WTC11 (cell line): ENCODE results near the gene RPL19. TPM values are rescaled to one million over a fixed set of nuclear protein-coding genes. Genes with fewer than 3 reads are reported as not detected.
A peak's percentile ranks its signal among the peaks of the same experiment; 100 is the strongest.

Experiments used
- ATAC-seq: fragments of 200-7000 bp; cut with Tn5 transposase; 2 replicates; pipeline ENCODE4 v1.10.0; 2021; ENCODE audit warnings: mild to moderate bottlenecking, moderate library complexity
- CTCF ChIA-PET: fragments of 300-600 bp; sonication (Branson Sonifier 250); formaldehyde crosslinking; loops from one replicate; lab custom pipeline; 2021; ENCODE audit warnings: antibody characterized with exemption; lab: Charles Lee
- POLR2A ChIA-PET: fragments of 350-600 bp; sonication (Branson Sonifier 250); formaldehyde crosslinking; loops from one replicate; lab custom pipeline; 2021; ENCODE audit warnings: antibody characterized with exemption; lab: Charles Lee
- DNase-seq: peaks from one replicate; pipeline ENCODE4 v3.0.0; 2021; ENCODE audit warnings: low spot score
- H3K27ac Mint-ChIP-seq: 2 replicates; pipeline ENCODE4 v1.8.0; 2021; ENCODE audit warnings: mixed read lengths
- H3K27me3 Mint-ChIP-seq: 2 replicates; pipeline ENCODE4 v1.8.0; 2021; ENCODE audit warnings: low read depth, mild to moderate bottlenecking, moderate library complexity, mixed read lengths
- H3K36me3 Mint-ChIP-seq: 2 replicates; pipeline ENCODE4 v1.8.0; 2021; ENCODE audit warnings: mixed read lengths
- H3K4me1 Mint-ChIP-seq: 2 replicates; pipeline ENCODE4 v1.8.0; 2022; ENCODE audit warnings: mixed read lengths
- H3K4me3 Mint-ChIP-seq: 2 replicates; pipeline ENCODE4 v1.8.0; 2021; ENCODE audit warnings: mild to moderate bottlenecking, moderate library complexity, mixed read lengths
- H3K9me3 Mint-ChIP-seq: 2 replicates; pipeline ENCODE4 v1.8.0; 2021; ENCODE audit warnings: mixed read lengths
- CBFB ChIP-seq: sonication (generic); formaldehyde crosslinking; IDR thresholded peaks from 2 replicates; pipeline ENCODE4 v1.8.1; 2022; ENCODE audit warnings: mild to moderate bottlenecking, low read depth, missing genetic modification reagents
- GABPB1 ChIP-seq: sonication (generic); formaldehyde crosslinking; IDR thresholded peaks from 2 replicates; pipeline ENCODE4 v1.8.1; 2023; ENCODE audit warnings: mild to moderate bottlenecking, missing genetic modification reagents
- GTF2I ChIP-seq: fragments of 250-450 bp; sonication (Bioruptor Pico); conservative IDR thresholded peaks from 2 replicates; pipeline ENCODE4 v1.4.0; 2021; ENCODE audit warnings: mild to moderate bottlenecking
- MYBL2 ChIP-seq: sonication (generic); formaldehyde crosslinking; IDR thresholded peaks from 2 replicates; pipeline ENCODE4 v1.8.1; 2023; ENCODE audit warnings: mild to moderate bottlenecking, moderate library complexity, missing genetic modification reagents
- PREB ChIP-seq: sonication (generic); formaldehyde crosslinking; IDR thresholded peaks from 2 replicates; pipeline ENCODE4 v1.8.1; 2022; ENCODE audit warnings: mild to moderate bottlenecking, missing genetic modification reagents, moderate library complexity, borderline replicate concordance
- SMAD3 ChIP-seq: sonication (generic); formaldehyde crosslinking; IDR thresholded peaks from 2 replicates; pipeline ENCODE4 v1.8.0; 2022; ENCODE audit warnings: missing genetic modification reagents, mild to moderate bottlenecking, borderline replicate concordance
- SOX15 ChIP-seq: fragments of 250-450 bp; sonication (Bioruptor Pico); IDR thresholded peaks from 2 replicates; pipeline ENCODE4 v1.9.0; 2021; ENCODE audit warnings: mild to moderate bottlenecking
- SP1 ChIP-seq: sonication (generic); formaldehyde crosslinking; conservative IDR thresholded peaks from 2 replicates; pipeline ENCODE4 v1.8.1; 2022; ENCODE audit warnings: missing genetic modification reagents
- ZBTB21 ChIP-seq: sonication (generic); formaldehyde crosslinking; IDR thresholded peaks from 2 replicates; pipeline ENCODE4 v1.8.1; 2023; ENCODE audit warnings: mild to moderate bottlenecking, missing genetic modification reagents, borderline replicate concordance
- ZMAT4 ChIP-seq: fragments of 250-450 bp; sonication (Bioruptor Pico); IDR thresholded peaks from 2 replicates; pipeline ENCODE4 v1.9.0; 2021; ENCODE audit warnings: mild to moderate bottlenecking
- ZNF219 ChIP-seq: sonication (generic); formaldehyde crosslinking; IDR thresholded peaks from 2 replicates; pipeline ENCODE4 v1.8.0; 2023; ENCODE audit warnings: missing genetic modification reagents, mild to moderate bottlenecking, borderline replicate concordance
- ZNF263 ChIP-seq: sonication (generic); formaldehyde crosslinking; IDR thresholded peaks from 2 replicates; pipeline ENCODE4 v1.8.1; 2022; ENCODE audit warnings: low read depth, mild to moderate bottlenecking, moderate library complexity, missing genetic modification reagents
- ZNF396 ChIP-seq: fragments of 250-450 bp; sonication (Bioruptor Pico); IDR thresholded peaks from 2 replicates; pipeline ENCODE4 v1.8.0; 2021; ENCODE audit warnings: mild to moderate bottlenecking, moderate library complexity, borderline replicate concordance
- ZNF423 ChIP-seq: fragments of 250-450 bp; sonication (Bioruptor Pico); IDR thresholded peaks from 2 replicates; pipeline ENCODE4 v2.1.2; 2022; ENCODE audit warnings: mild to moderate bottlenecking, moderate library complexity
- ZNF671 ChIP-seq: fragments of 250-450 bp; sonication (Bioruptor Pico); IDR thresholded peaks from 2 replicates; pipeline ENCODE4 v1.8.0; 2021; ENCODE audit warnings: mild to moderate bottlenecking
- total RNA-seq: library from RNA; stranded (reverse); gene quantifications from 3 replicates; pipeline ENCODE4 v1.2.3, GENCODE V29; 2021
- TF ChIP-seq, protein P1 (sequence below): fragments of 250-450 bp; sonication (Bioruptor Pico); IDR thresholded peaks from 2 replicates; pipeline ENCODE4 v1.8.0; 2021; ENCODE audit warnings: mild to moderate bottlenecking
- TF ChIP-seq, protein P2 (sequence below): sonication (generic); formaldehyde crosslinking; conservative IDR thresholded peaks from 2 replicates; pipeline ENCODE4 v1.8.1; 2023; ENCODE audit warnings: mild to moderate bottlenecking, low read depth, missing genetic modification reagents, moderate library complexity
- TF ChIP-seq, protein P3 (sequence below): sonication (generic); formaldehyde crosslinking; IDR thresholded peaks from 2 replicates; pipeline ENCODE4 v1.8.0; 2023; ENCODE audit warnings: missing genetic modification reagents
- TF ChIP-seq, protein P4 (sequence below): sonication (generic); formaldehyde crosslinking; IDR thresholded peaks from 2 replicates; pipeline ENCODE4 v1.8.1; 2022; ENCODE audit warnings: mild to moderate bottlenecking, moderate library complexity, missing genetic modification reagents
- TF ChIP-seq, protein P5 (sequence below): fragments of 200-600 bp; IDR thresholded peaks from 2 replicates; pipeline ENCODE4 v1.8.0; 2022; ENCODE audit warnings: antibody characterized with exemption
- TF ChIP-seq, protein P6 (sequence below): sonication (generic); formaldehyde crosslinking; IDR thresholded peaks from 2 replicates; pipeline ENCODE4 v1.8.0; 2022; ENCODE audit warnings: mild to moderate bottlenecking, missing genetic modification reagents

Gene RPL19
- total RNA-seq, 1 experiment from 2014 or later: 1,970 TPM

- H3K27me3 Mint-ChIP-seq: no peaks in the 10 kb centered on the region; the same call in 1 of the 2 replicates
- DNase-seq: peak; percentile 32
- peak overlapping the region; percentile 98 for H3K4me3 Mint-ChIP-seq
- H3K27ac Mint-ChIP-seq: no peak overlapping the region
- H3K36me3 Mint-ChIP-seq: peaks cover 35% of the 10 kb centered on the region
- no peaks in the 10 kb centered on the region for H3K9me3 Mint-ChIP-seq
- POLR2A ChIA-PET: interaction anchor here (2.4 kb wide), 1 partner anchor 32 kb away, joined by 6 read pairs; no protein-coding TSS in a partner anchor
- TF ChIP-seq ZMAT4: no peak
- no peak for TF ChIP-seq ZBTB21 (CRISPR knock-in tag)
- TF ChIP-seq, protein P1, sequence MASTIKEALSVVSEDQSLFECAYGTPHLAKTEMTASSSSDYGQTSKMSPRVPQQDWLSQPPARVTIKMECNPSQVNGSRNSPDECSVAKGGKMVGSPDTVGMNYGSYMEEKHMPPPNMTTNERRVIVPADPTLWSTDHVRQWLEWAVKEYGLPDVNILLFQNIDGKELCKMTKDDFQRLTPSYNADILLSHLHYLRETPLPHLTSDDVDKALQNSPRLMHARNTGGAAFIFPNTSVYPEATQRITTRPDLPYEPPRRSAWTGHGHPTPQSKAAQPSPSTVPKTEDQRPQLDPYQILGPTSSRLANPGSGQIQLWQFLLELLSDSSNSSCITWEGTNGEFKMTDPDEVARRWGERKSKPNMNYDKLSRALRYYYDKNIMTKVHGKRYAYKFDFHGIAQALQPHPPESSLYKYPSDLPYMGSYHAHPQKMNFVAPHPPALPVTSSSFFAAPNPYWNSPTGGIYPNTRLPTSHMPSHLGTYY (CRISPR knock-in tag): no peak
- TF ChIP-seq, protein P2, sequence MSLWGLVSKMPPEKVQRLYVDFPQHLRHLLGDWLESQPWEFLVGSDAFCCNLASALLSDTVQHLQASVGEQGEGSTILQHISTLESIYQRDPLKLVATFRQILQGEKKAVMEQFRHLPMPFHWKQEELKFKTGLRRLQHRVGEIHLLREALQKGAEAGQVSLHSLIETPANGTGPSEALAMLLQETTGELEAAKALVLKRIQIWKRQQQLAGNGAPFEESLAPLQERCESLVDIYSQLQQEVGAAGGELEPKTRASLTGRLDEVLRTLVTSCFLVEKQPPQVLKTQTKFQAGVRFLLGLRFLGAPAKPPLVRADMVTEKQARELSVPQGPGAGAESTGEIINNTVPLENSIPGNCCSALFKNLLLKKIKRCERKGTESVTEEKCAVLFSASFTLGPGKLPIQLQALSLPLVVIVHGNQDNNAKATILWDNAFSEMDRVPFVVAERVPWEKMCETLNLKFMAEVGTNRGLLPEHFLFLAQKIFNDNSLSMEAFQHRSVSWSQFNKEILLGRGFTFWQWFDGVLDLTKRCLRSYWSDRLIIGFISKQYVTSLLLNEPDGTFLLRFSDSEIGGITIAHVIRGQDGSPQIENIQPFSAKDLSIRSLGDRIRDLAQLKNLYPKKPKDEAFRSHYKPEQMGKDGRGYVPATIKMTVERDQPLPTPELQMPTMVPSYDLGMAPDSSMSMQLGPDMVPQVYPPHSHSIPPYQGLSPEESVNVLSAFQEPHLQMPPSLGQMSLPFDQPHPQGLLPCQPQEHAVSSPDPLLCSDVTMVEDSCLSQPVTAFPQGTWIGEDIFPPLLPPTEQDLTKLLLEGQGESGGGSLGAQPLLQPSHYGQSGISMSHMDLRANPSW (CRISPR knock-in tag): no peak
- no peak for TF ChIP-seq ZNF671 (CRISPR knock-in tag)
- TF ChIP-seq, protein P3, sequence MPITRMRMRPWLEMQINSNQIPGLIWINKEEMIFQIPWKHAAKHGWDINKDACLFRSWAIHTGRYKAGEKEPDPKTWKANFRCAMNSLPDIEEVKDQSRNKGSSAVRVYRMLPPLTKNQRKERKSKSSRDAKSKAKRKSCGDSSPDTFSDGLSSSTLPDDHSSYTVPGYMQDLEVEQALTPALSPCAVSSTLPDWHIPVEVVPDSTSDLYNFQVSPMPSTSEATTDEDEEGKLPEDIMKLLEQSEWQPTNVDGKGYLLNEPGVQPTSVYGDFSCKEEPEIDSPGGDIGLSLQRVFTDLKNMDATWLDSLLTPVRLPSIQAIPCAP (CRISPR knock-in tag): no peak
- TF ChIP-seq PREB (CRISPR knock-in tag): no peak
- TF ChIP-seq CBFB: no peak
- TF ChIP-seq ZNF263 (CRISPR knock-in tag): no peak
- no peak for TF ChIP-seq ZNF219 (CRISPR knock-in tag)
- no peak for TF ChIP-seq ZNF396 (CRISPR knock-in tag)
- TF ChIP-seq MYBL2 (CRISPR knock-in tag): no peak
- TF ChIP-seq GABPB1 (CRISPR knock-in tag): no peak
- TF ChIP-seq GTF2I (CRISPR knock-in tag): no peak
- no peak for TF ChIP-seq SOX15 (CRISPR knock-in tag)
- CTCF ChIA-PET: interaction anchor here (0.6 to 5.3 kb wide), 9 partner anchors 10 to 48 kb away, joined by 3 to 62 read pairs (median 7); partner anchors contain the start of gene ARL5C
- ATAC-seq: no peak
- peaks cover 50% of the 10 kb centered on the region for H3K4me1 Mint-ChIP-seq
These were observed 3.2 kb upstream of the RPL19 start for GRCh38 chr17:39196808-39197291.

DNA sequence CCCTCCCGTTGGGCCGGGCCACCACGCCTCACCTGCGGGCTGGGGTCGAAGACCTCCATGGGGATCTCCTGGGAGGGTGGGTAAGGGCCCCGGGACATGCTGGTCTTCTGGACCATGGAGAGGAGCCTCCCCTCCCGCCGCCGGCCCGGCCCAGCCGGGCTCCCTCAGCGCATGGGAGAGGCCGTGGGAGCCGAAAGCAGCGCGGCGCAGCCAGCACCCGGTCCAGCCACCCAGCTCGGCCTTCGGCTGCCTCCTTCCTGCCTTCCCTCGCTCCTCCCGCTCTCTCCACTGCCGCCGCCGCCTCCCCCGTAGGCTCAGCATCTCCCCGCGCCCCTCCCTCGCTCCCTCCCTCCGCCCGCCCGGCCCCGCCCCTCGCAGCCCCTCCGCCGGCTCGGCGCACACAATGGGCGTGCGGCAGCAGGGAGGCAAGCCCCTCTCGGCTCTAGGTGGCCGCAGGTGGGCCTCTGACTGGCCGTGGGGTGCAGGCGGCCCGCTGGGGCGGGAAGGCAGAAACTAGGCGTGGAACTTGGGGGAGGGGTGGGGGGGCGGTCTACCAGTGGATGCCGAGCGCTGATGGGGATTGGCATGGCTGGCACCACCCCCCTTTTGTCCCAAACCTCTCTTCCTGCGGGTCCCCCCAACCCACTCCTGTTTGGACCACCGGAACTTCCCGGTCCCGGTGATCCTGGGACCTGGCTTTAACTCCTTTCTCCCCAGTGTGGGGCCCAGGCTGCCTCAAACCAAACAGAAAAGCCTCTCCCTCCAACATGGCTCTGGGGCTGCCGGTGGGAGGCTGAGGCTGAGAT is 2.5 kb upstream of the RPL19 start, which contains the start of gene CACNB1:
Gene CACNB1 (minus strand): TSS at position 290 of the 806 bp plus-strand sequence. CDS start 174 bp downstream, at position 116.
- DNase-seq (peak; percentile 85), ATAC-seq (peak; percentile 68)
- POLR2A ChIA-PET: no interaction called here
- Mint-ChIP-seq H3K36me3 (peaks cover 37% of the 10 kb centered on the region), H3K4me3 (peak within 1 kb of the TSS; percentile 98), H3K4me1 (peaks cover 54% of the 10 kb centered on the region), H3K27me3 (no peaks in the 10 kb centered on the region; the same call in 1 of the 2 replicates), H3K9me3 (no peaks in the 10 kb centered on the region), H3K27ac (peak within 1 kb of the TSS; percentile 74)
- CTCF ChIA-PET: interaction anchor here (0.6 to 5.3 kb wide), 9 partner anchors 10 to 47 kb away, joined by 3 to 62 read pairs (median 5); partner anchors contain the start of gene ARL5C
- TF ChIP-seq, protein P4, sequence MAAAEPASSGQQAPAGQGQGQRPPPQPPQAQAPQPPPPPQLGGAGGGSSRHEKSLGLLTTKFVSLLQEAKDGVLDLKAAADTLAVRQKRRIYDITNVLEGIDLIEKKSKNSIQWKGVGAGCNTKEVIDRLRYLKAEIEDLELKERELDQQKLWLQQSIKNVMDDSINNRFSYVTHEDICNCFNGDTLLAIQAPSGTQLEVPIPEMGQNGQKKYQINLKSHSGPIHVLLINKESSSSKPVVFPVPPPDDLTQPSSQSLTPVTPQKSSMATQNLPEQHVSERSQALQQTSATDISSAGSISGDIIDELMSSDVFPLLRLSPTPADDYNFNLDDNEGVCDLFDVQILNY (CRISPR knock-in tag): peak; percentile 85
- TF ChIP-seq SP1 (CRISPR knock-in tag) (peak; percentile 81), ZNF671 (CRISPR knock-in tag) (no peak), GTF2I (CRISPR knock-in tag) (no peak), SMAD3 (CRISPR knock-in tag) (no peak), ZNF423 (CRISPR knock-in tag) (peak; percentile 58), ZMAT4 (no peak)
- TF ChIP-seq, protein P5, sequence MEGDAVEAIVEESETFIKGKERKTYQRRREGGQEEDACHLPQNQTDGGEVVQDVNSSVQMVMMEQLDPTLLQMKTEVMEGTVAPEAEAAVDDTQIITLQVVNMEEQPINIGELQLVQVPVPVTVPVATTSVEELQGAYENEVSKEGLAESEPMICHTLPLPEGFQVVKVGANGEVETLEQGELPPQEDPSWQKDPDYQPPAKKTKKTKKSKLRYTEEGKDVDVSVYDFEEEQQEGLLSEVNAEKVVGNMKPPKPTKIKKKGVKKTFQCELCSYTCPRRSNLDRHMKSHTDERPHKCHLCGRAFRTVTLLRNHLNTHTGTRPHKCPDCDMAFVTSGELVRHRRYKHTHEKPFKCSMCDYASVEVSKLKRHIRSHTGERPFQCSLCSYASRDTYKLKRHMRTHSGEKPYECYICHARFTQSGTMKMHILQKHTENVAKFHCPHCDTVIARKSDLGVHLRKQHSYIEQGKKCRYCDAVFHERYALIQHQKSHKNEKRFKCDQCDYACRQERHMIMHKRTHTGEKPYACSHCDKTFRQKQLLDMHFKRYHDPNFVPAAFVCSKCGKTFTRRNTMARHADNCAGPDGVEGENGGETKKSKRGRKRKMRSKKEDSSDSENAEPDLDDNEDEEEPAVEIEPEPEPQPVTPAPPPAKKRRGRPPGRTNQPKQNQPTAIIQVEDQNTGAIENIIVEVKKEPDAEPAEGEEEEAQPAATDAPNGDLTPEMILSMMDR: no peak
- TF ChIP-seq, protein P6, sequence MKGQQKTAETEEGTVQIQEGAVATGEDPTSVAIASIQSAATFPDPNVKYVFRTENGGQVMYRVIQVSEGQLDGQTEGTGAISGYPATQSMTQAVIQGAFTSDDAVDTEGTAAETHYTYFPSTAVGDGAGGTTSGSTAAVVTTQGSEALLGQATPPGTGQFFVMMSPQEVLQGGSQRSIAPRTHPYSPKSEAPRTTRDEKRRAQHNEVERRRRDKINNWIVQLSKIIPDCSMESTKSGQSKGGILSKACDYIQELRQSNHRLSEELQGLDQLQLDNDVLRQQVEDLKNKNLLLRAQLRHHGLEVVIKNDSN: no peak
